K562 (cell line): Measurements from ENCODE around the gene FAM168B. TPM values are rescaled to one million over a fixed set of nuclear protein-coding genes. Genes with fewer than 3 reads are reported as not detected.

Experiments used
- ATAC-seq: fragments of 200-7000 bp; cut with Tn5 transposase; 3 replicates; pipeline ENCODE4 v1.9.1; 2020; ENCODE audit warnings: moderate library complexity
- BruUV-seq: library from RNA; stranded (reverse); fragments of 400-500 nt; replicated peaks from 2 replicates; lab custom pipeline; 2021; lab: Mats Ljungman, UMichigan
- CTCF ChIA-PET: fragments of 300-600 bp; formaldehyde crosslinking; extraction: SDS; loops from one replicate; lab custom pipeline; 2021; ENCODE audit warnings: low intra/inter-chr PET ratio; lab: Yijun Ruan, JAX
- POLR2A ChIA-PET: fragments of 300-600, 350-650 bp; sonication (Branson Sonifier 250); formaldehyde crosslinking; extraction: SDS; loops from one replicate; lab custom pipeline; 2021; ENCODE audit warnings: antibody characterized with exemption, inconsistent platforms; lab: Yijun Ruan, JAX
- DNase-seq, 4 experiments: peaks; one replicate each; pipeline versions ENCODE4 v3.0.0 to v3.0.0-alpha.2; 2011 to 2018; ENCODE audit warnings: low spot score in 3 of 4, mixed read lengths in 3 of 4; ENCODE audit errors: extremely low read depth in 1 of 4
- FAIRE-seq: peaks from 2 replicates; lab custom pipeline; 2011; peaks lifted over from hg19 to GRCh38; lab: Jason Lieb, UNC
- H2AFZ ChIP-seq: 2 replicates; pipeline ENCODE4 v1.6.0; 2011; ENCODE audit warnings: low read depth, low read length, control low read depth, inconsistent platforms
- H3K27ac ChIP-seq: fragments of 200-600 bp; 3 replicates; pipeline ENCODE4 v1.8.0; 2011; ENCODE audit warnings: low read depth, mild to moderate bottlenecking, control low read depth, inconsistent platforms, low read length, moderate library complexity, mixed read lengths; ENCODE audit errors: extremely low read depth
- H3K27me3 ChIP-seq, 2 experiments: fragments of 300-600 bp in 1 of 2; 2 replicates in 1 of 2; 3 replicates in 1 of 2; pipeline versions ENCODE4 v1.6.0 to v1.8.0; 2011; ENCODE audit warnings: inconsistent platforms in 2 of 2, low read length in 2 of 2, mild to moderate bottlenecking in 1 of 2, mixed read lengths in 1 of 2, moderate library complexity in 1 of 2; ENCODE audit not compliant: control insufficient read depth in 2 of 2, insufficient read depth in 2 of 2
- H3K36me3 ChIP-seq: fragments of 300-600 bp; 3 replicates; pipeline ENCODE4 v1.8.0; 2011; ENCODE audit warnings: mild to moderate bottlenecking, low read length, inconsistent platforms; ENCODE audit not compliant: control insufficient read depth, insufficient read depth
- H3K4me1 ChIP-seq, 2 experiments: fragments of 200-600 bp in 1 of 2; replicated peaks in 1 of 2; 2 replicates in 1 of 2; 3 replicates in 1 of 2; pipeline versions ENCODE4 v1.5.1 to v1.8.0; 2011; ENCODE audit warnings: inconsistent platforms in 2 of 2, low read length in 2 of 2, mild to moderate bottlenecking in 1 of 2, mixed read lengths in 1 of 2, moderate library complexity in 1 of 2; ENCODE audit not compliant: control insufficient read depth in 2 of 2, insufficient read depth in 2 of 2
- H3K4me2 ChIP-seq: 2 replicates; pipeline ENCODE4 v1.6.1; 2011; ENCODE audit warnings: low read length, control low read depth, inconsistent platforms, mixed read lengths; ENCODE audit not compliant: insufficient read depth
- H3K4me3 ChIP-seq: fragments of 200-600 bp; sonication (generic), shearing (Covaris generic); 2 replicates; pipeline ENCODE4 v1.5.1; 2016; ENCODE audit warnings: control low read depth, inconsistent platforms
- H3K79me2 ChIP-seq: fragments of 200-600 bp; 3 replicates; pipeline ENCODE4 v1.8.0; 2011; ENCODE audit warnings: low read length, inconsistent platforms; ENCODE audit not compliant: control insufficient read depth, insufficient read depth
- H3K9ac ChIP-seq, 2 experiments: 2 replicates each; pipeline versions ENCODE4 v1.6.0 to v1.6.1; 2011; ENCODE audit warnings: low read depth in 2 of 2, low read length in 2 of 2, control low read depth in 1 of 2, inconsistent platforms in 1 of 2, mild to moderate bottlenecking in 1 of 2, mixed read lengths in 1 of 2; ENCODE audit not compliant: insufficient read depth in 1 of 2
- H3K9me1 ChIP-seq: one replicate; pipeline ENCODE4 v1.6.0; 2011; ENCODE audit warnings: inconsistent platforms, mild to moderate bottlenecking, low read length, moderate library complexity; ENCODE audit not compliant: control insufficient read depth, insufficient read depth
- H3K9me3 ChIP-seq: replicated peaks from 2 replicates; pipeline ENCODE4 v1.5.1; 2011; ENCODE audit warnings: low read depth, low read length, inconsistent platforms; ENCODE audit not compliant: control insufficient read depth, insufficient read depth
- H4K20me1 ChIP-seq: replicated peaks from 2 replicates; pipeline ENCODE4 v1.6.1; 2011; ENCODE audit warnings: low read length, inconsistent platforms, mixed read lengths; ENCODE audit not compliant: control insufficient read depth, insufficient read depth
- BMI1 ChIP-seq: fragments of 150-350 bp; IDR thresholded peaks from 2 replicates; pipeline ENCODE4 v1.6.1; 2014; ENCODE audit warnings: low read length
- CEBPG ChIP-seq, 3 experiments: fragments of 200-800 bp in 1 of 3; sonication (Bioruptor generic) in 1 of 3; sonication (generic) in 1 of 3; formaldehyde crosslinking in 1 of 3; IDR thresholded peaks in 2 of 3; conservative IDR thresholded peaks in 1 of 3; 2 replicates each; pipeline versions ENCODE4 v1.6.1 to v1.8.0; 2016 to 2022; ENCODE audit warnings: missing compliant biosample characterization in 2 of 3, missing genetic modification characterization in 2 of 3, mild to moderate bottlenecking in 1 of 3, missing genetic modification reagents in 1 of 3
- NFIX ChIP-seq: fragments of 250-450 bp; sonication (Bioruptor Pico); IDR thresholded peaks from 2 replicates; pipeline ENCODE4 v1.4.0; 2020; ENCODE audit warnings: low read depth, mild to moderate bottlenecking, moderate library complexity
- RBBP5 ChIP-seq: fragments of 200-600 bp; sonication (generic); IDR thresholded peaks from 2 replicates; pipeline ENCODE4 v1.6.1; 2012; ENCODE audit warnings: borderline replicate concordance, mild to moderate bottlenecking, low read length, control low read depth, inconsistent platforms; ENCODE audit not compliant: insufficient read depth, poor library complexity, severe bottlenecking
- WGBS: fragments of 100-300 bp; shearing (Covaris generic); methylation state at CpG from one replicate; pipeline ENCODE4 v1.1.6; 2016; ENCODE audit warnings: low coverage, mixed read lengths; ENCODE audit not compliant: insufficient coverage; ENCODE audit errors: missing lambda C conversion rate; 5-methylcytosine and 5-hydroxymethylcytosine counted together
- in situ Hi-C: fragments of 300-500 bp; cut with MboI; formaldehyde crosslinking; loops from 4 replicates; pipeline ENCODE4 v1.15.0; 2018; ENCODE audit warnings: inconsistent platforms, mixed read lengths
- intact Hi-C: fragments of 100-400 bp; cut with micrococcal nuclease; formaldehyde crosslinking; loops from 2 replicates; pipeline ENCODE4 v1.14.2; 2022
- polyA plus RNA-seq, 8 experiments: library from polyadenylated mRNA; depleted of rRNA in 4 of 8; stranded (reverse) in 5 of 8; unstranded in 3 of 8; fragments of >200 nt; fragmentation: Nextera tagmentation in 2 of 8; fragmentation: Illumina TruSeq in 1 of 8; extraction: Ambion mirVana in 2 of 8; extraction: Trizol in 1 of 8; gene quantifications; 2 replicates each; pipeline versions ENCODE4 v1.2.1 to v1.2.3, GENCODE V29; 2011 to 2014; ENCODE audit warnings: inconsistent platforms in 1 of 8, missing spikeins in 1 of 8
- total RNA-seq, 7 experiments: library from RNA; depleted of rRNA in 6 of 7; stranded (reverse); fragments of >200 nt in 6 of 7; fragmentation: Illumina TruSeq in 2 of 7; extraction: Trizol in 2 of 7; gene quantifications; 2 replicates each; pipeline versions ENCODE4 v1.2.1 to v1.2.3, GENCODE V29; 2011 to 2021; ENCODE audit warnings: low replicate concordance in 1 of 7
- TF ChIP-seq, protein P1 (sequence below): fragments of 250-450 bp; sonication (Bioruptor Pico); IDR thresholded peaks from 2 replicates; pipeline ENCODE4 v1.4.0; 2020; ENCODE audit warnings: mild to moderate bottlenecking, moderate library complexity
- TF ChIP-seq, protein P2 (sequence below): sonication (generic); formaldehyde crosslinking; IDR thresholded peaks from 2 replicates; pipeline ENCODE4 v1.8.0; 2022; ENCODE audit warnings: mild to moderate bottlenecking, missing genetic modification reagents
- TF ChIP-seq, protein P3 (sequence below): fragments of 250-450 bp; sonication (Bioruptor Pico); IDR thresholded peaks from 2 replicates; pipeline ENCODE4 v1.9.0; 2021; ENCODE audit warnings: mild to moderate bottlenecking, inconsistent platforms
- TF ChIP-seq, protein P4 (sequence below), 2 experiments: fragments of 450-650 bp; conservative IDR thresholded peaks; 2 replicates each; pipeline ENCODE4 v1.6.1; 2017; ENCODE audit warnings: mild to moderate bottlenecking in 2 of 2, moderate library complexity in 2 of 2

FAM168B gene
- total and polyA plus RNA-seq, 9 of the 15 experiments (the other 6 are each of a cell fraction or from before 2014, with no cell fraction given) = 3.3 to 76.0 (median 46.1) TPM

DNA sequence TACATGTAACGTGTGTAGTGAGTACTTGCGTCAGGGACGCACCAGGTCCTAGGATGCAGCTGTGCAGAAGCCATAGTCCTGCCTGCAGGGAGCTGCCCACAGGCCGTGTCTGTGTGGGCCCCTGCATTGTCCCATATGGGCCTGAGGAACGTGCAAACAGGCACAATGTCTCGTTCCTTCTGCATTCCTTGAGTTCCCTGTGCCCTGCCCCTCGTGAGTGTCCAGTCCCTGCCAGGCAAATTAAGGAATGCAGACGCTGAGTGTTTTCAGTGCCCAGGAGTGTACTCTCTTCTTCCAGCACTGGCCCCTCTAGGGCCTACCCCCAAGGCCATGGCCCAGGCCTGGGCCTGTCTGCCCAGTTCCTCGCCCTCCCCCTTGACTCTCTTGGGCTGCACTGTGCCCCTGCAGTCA, 61.8 kb downstream of the FAM168B start:
- Histone ChIP-seq H3K27me3 (peaks cover 3 to 44% of the 10 kb centered on the region in 2 experiments; a peak in 4 of 5 replicates), H3K9ac (no peak overlapping the region), H3K4me1 (no peaks in the 10 kb centered on the region; a peak in 1 of 5 replicates), H3K4me2 (no peak overlapping the region), H3K4me3 (no peak overlapping the region), H4K20me1 (0 out of 2 replicates have a peak, but pooled peaks cover 7% of the 10 kb centered on the region), H3K9me1 (no peaks in the 10 kb centered on the region), H3K27ac (no peak overlapping the region), H3K9me3 (no peaks in the 10 kb centered on the region), H3K36me3 (no peaks in the 10 kb centered on the region), H2AFZ (no peak overlapping the region), H3K79me2 (no peaks in the 10 kb centered on the region)
- intact Hi-C loops = loop anchor here (10.0 kb wide), 1 partner anchor 1437 kb away; no protein-coding TSS in a partner anchor
- no TSS peak for BruUV-seq
- ChIA-PET CTCF (no interaction called here), POLR2A (interaction anchor here (0.6 to 0.7 kb wide), 2 partner anchors 74 to 303 kb away, joined by 3 to 4 read pairs; partner anchors contain the start of gene PLEKHB2)
- 3% methylated on average over 9 of the region's 9 CpGs for WGBS
- no peak for TF ChIP-seq NFIX (CRISPR knock-in tag)
- TF ChIP-seq, protein P1, sequence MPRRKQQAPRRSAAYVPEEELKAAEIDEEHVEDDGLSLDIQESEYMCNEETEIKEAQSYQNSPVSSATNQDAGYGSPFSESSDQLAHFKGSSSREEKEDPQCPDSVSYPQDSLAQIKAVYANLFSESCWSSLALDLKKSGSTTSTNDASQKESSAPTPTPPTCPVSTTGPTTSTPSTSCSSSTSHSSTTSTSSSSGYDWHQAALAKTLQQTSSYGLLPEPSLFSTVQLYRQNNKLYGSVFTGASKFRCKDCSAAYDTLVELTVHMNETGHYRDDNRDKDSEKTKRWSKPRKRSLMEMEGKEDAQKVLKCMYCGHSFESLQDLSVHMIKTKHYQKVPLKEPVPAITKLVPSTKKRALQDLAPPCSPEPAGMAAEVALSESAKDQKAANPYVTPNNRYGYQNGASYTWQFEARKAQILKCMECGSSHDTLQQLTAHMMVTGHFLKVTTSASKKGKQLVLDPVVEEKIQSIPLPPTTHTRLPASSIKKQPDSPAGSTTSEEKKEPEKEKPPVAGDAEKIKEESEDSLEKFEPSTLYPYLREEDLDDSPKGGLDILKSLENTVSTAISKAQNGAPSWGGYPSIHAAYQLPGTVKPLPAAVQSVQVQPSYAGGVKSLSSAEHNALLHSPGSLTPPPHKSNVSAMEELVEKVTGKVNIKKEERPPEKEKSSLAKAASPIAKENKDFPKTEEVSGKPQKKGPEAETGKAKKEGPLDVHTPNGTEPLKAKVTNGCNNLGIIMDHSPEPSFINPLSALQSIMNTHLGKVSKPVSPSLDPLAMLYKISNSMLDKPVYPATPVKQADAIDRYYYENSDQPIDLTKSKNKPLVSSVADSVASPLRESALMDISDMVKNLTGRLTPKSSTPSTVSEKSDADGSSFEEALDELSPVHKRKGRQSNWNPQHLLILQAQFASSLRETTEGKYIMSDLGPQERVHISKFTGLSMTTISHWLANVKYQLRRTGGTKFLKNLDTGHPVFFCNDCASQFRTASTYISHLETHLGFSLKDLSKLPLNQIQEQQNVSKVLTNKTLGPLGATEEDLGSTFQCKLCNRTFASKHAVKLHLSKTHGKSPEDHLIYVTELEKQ (CRISPR knock-in tag) = no peak
- TF ChIP-seq, protein P2, sequence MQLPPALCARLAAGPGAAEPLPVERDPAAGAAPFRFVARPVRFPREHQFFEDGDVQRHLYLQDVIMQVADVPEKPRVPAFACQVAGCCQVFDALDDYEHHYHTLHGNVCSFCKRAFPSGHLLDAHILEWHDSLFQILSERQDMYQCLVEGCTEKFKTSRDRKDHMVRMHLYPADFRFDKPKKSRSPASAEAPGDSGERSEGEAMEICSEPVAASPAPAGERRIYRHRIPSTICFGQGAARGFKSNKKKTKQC (CRISPR knock-in tag) = no peak
- TF ChIP-seq CEBPG (CRISPR knock-in tag; IDR thresholded peaks at IDR 0.05) = no peak
- no peak for TF ChIP-seq CEBPG (tag; conservative IDR thresholded peaks at IDR 0.05 in 1 of 2, IDR thresholded peaks at IDR 0.05 in 1 of 2)
- TF ChIP-seq, protein P3, sequence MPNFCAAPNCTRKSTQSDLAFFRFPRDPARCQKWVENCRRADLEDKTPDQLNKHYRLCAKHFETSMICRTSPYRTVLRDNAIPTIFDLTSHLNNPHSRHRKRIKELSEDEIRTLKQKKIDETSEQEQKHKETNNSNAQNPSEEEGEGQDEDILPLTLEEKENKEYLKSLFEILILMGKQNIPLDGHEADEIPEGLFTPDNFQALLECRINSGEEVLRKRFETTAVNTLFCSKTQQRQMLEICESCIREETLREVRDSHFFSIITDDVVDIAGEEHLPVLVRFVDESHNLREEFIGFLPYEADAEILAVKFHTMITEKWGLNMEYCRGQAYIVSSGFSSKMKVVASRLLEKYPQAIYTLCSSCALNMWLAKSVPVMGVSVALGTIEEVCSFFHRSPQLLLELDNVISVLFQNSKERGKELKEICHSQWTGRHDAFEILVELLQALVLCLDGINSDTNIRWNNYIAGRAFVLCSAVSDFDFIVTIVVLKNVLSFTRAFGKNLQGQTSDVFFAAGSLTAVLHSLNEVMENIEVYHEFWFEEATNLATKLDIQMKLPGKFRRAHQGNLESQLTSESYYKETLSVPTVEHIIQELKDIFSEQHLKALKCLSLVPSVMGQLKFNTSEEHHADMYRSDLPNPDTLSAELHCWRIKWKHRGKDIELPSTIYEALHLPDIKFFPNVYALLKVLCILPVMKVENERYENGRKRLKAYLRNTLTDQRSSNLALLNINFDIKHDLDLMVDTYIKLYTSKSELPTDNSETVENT (CRISPR knock-in tag) = no peak
- TF ChIP-seq, protein P4, sequence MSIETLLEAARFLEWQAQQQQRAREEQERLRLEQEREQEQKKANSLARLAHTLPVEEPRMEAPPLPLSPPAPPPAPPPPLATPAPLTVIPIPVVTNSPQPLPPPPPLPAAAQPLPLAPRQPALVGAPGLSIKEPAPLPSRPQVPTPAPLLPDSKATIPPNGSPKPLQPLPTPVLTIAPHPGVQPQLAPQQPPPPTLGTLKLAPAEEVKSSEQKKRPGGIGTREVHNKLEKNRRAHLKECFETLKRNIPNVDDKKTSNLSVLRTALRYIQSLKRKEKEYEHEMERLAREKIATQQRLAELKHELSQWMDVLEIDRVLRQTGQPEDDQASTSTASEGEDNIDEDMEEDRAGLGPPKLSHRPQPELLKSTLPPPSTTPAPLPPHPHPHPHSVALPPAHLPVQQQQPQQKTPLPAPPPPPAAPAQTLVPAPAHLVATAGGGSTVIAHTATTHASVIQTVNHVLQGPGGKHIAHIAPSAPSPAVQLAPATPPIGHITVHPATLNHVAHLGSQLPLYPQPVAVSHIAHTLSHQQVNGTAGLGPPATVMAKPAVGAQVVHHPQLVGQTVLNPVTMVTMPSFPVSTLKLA (conservative IDR thresholded peaks at IDR 0.05) = no peak
- no peak for TF ChIP-seq BMI1
- no peak for TF ChIP-seq RBBP5
- in situ Hi-C loops = no loop called here
- no peak for ATAC-seq
- no peak for DNase-seq
- no peak for FAIRE-seq
